Keratinocyte (primary cell): ENCODE results near the gene GAB2. TPM values are rescaled to one million over a fixed set of nuclear protein-coding genes. Genes with fewer than 3 reads are reported as not detected.

Source experiments
- DNase-seq: peaks from one replicate; pipeline ENCODE4 v3.0.0-alpha.2; 2011; ENCODE audit warnings: low read depth, missing footprints, low spot score
- FAIRE-seq: peaks from 2 replicates; lab custom pipeline; 2011; peaks lifted over from hg19 to GRCh38; lab: Jason Lieb, UNC
- H2AFZ ChIP-seq: 2 replicates; pipeline ENCODE4 v1.6.0; 2012; ENCODE audit warnings: low read length, control low read depth, inconsistent platforms; ENCODE audit not compliant: control insufficient read depth
- H3K27ac ChIP-seq: 2 replicates; pipeline ENCODE4 v1.5.1; 2011; ENCODE audit warnings: low read length; ENCODE audit not compliant: control insufficient read depth, insufficient read depth
- H3K27me3 ChIP-seq: 3 replicates; pipeline ENCODE4 v1.6.0; 2011; ENCODE audit warnings: low read length; ENCODE audit not compliant: control insufficient read depth, insufficient read depth; ENCODE audit errors: extremely low read depth
- H3K36me3 ChIP-seq, 2 experiments: 2 replicates in 1 of 2; 3 replicates in 1 of 2; pipeline ENCODE4 v1.5.1; 2011; ENCODE audit warnings: low read length in 2 of 2, mild to moderate bottlenecking in 1 of 2; ENCODE audit not compliant: control insufficient read depth in 2 of 2, insufficient read depth in 2 of 2; ENCODE audit errors: extremely low read depth in 1 of 2
- H3K4me1 ChIP-seq: 3 replicates; pipeline ENCODE4 v1.5.1; 2011; ENCODE audit warnings: low read length; ENCODE audit not compliant: control insufficient read depth, insufficient read depth; ENCODE audit errors: extremely low read depth
- H3K4me2 ChIP-seq: 3 replicates; pipeline ENCODE4 v1.6.0; 2011; ENCODE audit warnings: low read depth, low read length; ENCODE audit not compliant: control insufficient read depth, insufficient read depth; ENCODE audit errors: extremely low read depth
- H3K4me3 ChIP-seq, 3 experiments: fragments of 200-600 bp in 1 of 3; sonication (generic) in 1 of 3; 2 replicates in 2 of 3; 3 replicates in 1 of 3; pipeline ENCODE4 v1.5.1; 2011 to 2016; ENCODE audit warnings: low read length in 3 of 3, mild to moderate bottlenecking in 3 of 3, control low read depth in 2 of 3, inconsistent platforms in 1 of 3, low read depth in 1 of 3, mixed read lengths in 1 of 3, mixed run types in 1 of 3, moderate library complexity in 1 of 3; ENCODE audit not compliant: control insufficient read depth in 2 of 3, insufficient read depth in 2 of 3; ENCODE audit errors: extremely low read depth in 1 of 3
- H3K79me2 ChIP-seq: 2 replicates; pipeline ENCODE4 v1.6.0; 2012; ENCODE audit warnings: low read length; ENCODE audit not compliant: control insufficient read depth, insufficient read depth
- H3K9ac ChIP-seq: 3 replicates; pipeline ENCODE4 v1.6.0; 2011; ENCODE audit warnings: low read length; ENCODE audit not compliant: control insufficient read depth, insufficient read depth; ENCODE audit errors: extremely low read depth
- H3K9me1 ChIP-seq: 3 replicates; pipeline ENCODE4 v1.6.0; 2011; ENCODE audit warnings: low read length; ENCODE audit not compliant: control insufficient read depth, insufficient read depth; ENCODE audit errors: extremely low read depth
- H3K9me3 ChIP-seq: 2 replicates; pipeline ENCODE4 v1.5.1; 2012; ENCODE audit warnings: low read depth, low read length; ENCODE audit not compliant: control insufficient read depth
- H4K20me1 ChIP-seq: 3 replicates; pipeline ENCODE4 v1.6.0; 2011; ENCODE audit warnings: low read length; ENCODE audit not compliant: control insufficient read depth, insufficient read depth; ENCODE audit errors: extremely low read depth
- EZH2 ChIP-seq: IDR thresholded peaks from one replicate; pipeline ENCODE4 v1.6.1; 2012; ENCODE audit warnings: inconsistent platforms, mild to moderate bottlenecking, low read length, moderate library complexity
- dilution Hi-C: fragments of 300-500 bp; cut with MboI; formaldehyde crosslinking; loops from one replicate; pipeline ENCODE4 v1.7.0; 2020; ENCODE audit warnings: low sequenced_read_pairs; ENCODE audit not compliant: extremely low pct_ligation_motif_present
- polyA plus RNA-seq, 5 experiments: library from polyadenylated mRNA; depleted of rRNA in 3 of 5; stranded (reverse) in 3 of 5; stranded (forward) in 1 of 5; unstranded in 1 of 5; fragments of >200 nt; gene quantifications; 1 replicate in 1 of 5; 2 replicates in 3 of 5; 3 replicates in 1 of 5; pipeline versions ENCODE4 v1.2.1 to v1.2.3, GENCODE V29; 2011 to 2012; ENCODE audit warnings: missing spikeins in 2 of 5, low read depth in 1 of 5, low replicate concordance in 1 of 5
- TF ChIP-seq, protein P1 (sequence below), 3 experiments: IDR thresholded peaks in 1 of 3; conservative IDR thresholded peaks in 1 of 3; optimal IDR thresholded peaks in 1 of 3; 2 replicates in 2 of 3; 3 replicates in 1 of 3; pipeline versions ENCODE3 to v1.5.1; 2011; ENCODE audit warnings: low read length in 3 of 3, mild to moderate bottlenecking in 3 of 3, moderate library complexity in 2 of 3, control low read depth in 1 of 3, inconsistent platforms in 1 of 3; ENCODE audit not compliant: insufficient read depth in 2 of 3; ENCODE audit errors: extremely low read depth in 1 of 3

GAB2 gene
- polyA plus RNA-seq, 1 donor (not counting 4 experiments of a cell fraction or from before 2014, with no cell fraction given) = 0.68 TPM

- H4K20me1 ChIP-seq = no peaks in the 10 kb centered on the region
- H3K4me1 ChIP-seq = no peaks in the 10 kb centered on the region
- no peaks in the 10 kb centered on the region for H3K27me3 ChIP-seq
- no peak for TF ChIP-seq EZH2
- TF ChIP-seq, protein P1, sequence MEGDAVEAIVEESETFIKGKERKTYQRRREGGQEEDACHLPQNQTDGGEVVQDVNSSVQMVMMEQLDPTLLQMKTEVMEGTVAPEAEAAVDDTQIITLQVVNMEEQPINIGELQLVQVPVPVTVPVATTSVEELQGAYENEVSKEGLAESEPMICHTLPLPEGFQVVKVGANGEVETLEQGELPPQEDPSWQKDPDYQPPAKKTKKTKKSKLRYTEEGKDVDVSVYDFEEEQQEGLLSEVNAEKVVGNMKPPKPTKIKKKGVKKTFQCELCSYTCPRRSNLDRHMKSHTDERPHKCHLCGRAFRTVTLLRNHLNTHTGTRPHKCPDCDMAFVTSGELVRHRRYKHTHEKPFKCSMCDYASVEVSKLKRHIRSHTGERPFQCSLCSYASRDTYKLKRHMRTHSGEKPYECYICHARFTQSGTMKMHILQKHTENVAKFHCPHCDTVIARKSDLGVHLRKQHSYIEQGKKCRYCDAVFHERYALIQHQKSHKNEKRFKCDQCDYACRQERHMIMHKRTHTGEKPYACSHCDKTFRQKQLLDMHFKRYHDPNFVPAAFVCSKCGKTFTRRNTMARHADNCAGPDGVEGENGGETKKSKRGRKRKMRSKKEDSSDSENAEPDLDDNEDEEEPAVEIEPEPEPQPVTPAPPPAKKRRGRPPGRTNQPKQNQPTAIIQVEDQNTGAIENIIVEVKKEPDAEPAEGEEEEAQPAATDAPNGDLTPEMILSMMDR (optimal IDR thresholded peaks at IDR 0.05 in 1 of 3, IDR thresholded peaks at IDR 0.05 in 1 of 3, conservative IDR thresholded peaks at IDR 0.05 in 1 of 3; ENCODE audit: extremely low read depth in 1 of 3, insufficient read depth in 2 of 3, low read length in 3 of 3) = no peak
- dilution Hi-C loops = no loop called here
- no peak overlapping the region for H3K4me3 ChIP-seq
- H3K36me3 ChIP-seq = no peaks in the 10 kb centered on the region
- no peak overlapping the region for H3K9ac ChIP-seq
- H3K9me3 ChIP-seq = no peaks in the 10 kb centered on the region
- DNase-seq = no peak
- no peaks in the 10 kb centered on the region for H3K9me1 ChIP-seq
- no peak overlapping the region for H3K27ac ChIP-seq
- no peak overlapping the region for H3K4me2 ChIP-seq
- H2AFZ ChIP-seq = no peak overlapping the region
- FAIRE-seq = no peak
- no peaks in the 10 kb centered on the region for H3K79me2 ChIP-seq
Observed at GRCh38 chr11:78282821-78283220, 134.8 kb downstream of the GAB2 start.

DNA sequence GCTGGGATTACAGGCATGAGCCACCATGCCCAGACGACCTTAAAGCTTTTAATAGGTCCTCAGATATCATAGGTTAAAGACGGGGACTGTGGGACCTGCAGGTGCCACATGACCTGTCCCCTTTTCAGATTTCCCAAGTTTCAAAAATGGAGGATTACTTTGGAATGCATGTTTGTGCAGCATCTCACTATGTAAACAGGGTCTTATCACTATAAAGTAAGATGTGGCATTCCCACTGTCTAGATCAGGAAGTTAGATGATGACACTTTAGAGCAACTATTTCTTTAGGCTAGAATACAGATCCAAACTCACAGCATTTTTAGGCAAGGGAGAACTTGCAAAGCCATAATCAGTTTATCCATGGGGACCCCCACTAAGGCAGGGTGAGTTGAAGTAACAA lies 136.1 kb downstream of the GAB2 start:
- Histone ChIP-seq H3K4me3 (no peak overlapping the region), H3K9me1 (no peaks in the 10 kb centered on the region), H3K9ac (no peak overlapping the region), H3K27me3 (no peaks in the 10 kb centered on the region), H3K4me2 (no peak overlapping the region), H3K36me3 (no peaks in the 10 kb centered on the region), H3K4me1 (no peaks in the 10 kb centered on the region), H3K27ac (no peak overlapping the region), H4K20me1 (no peaks in the 10 kb centered on the region), H2AFZ (no peak overlapping the region), H3K9me3 (no peaks in the 10 kb centered on the region), H3K79me2 (no peaks in the 10 kb centered on the region)
- dilution Hi-C loops = no loop called here
- FAIRE-seq (no peak), DNase-seq (no peak)
- TF ChIP-seq EZH2 = no peak
- TF ChIP-seq, protein P1 (optimal IDR thresholded peaks at IDR 0.05 in 1 of 3, IDR thresholded peaks at IDR 0.05 in 1 of 3, conservative IDR thresholded peaks at IDR 0.05 in 1 of 3; ENCODE audit: extremely low read depth in 1 of 3, insufficient read depth in 2 of 3, low read length in 3 of 3) = no peak
